NB4 (cell line): ENCODE measurements around the gene PPP1R3G.

Experiments used
- DNase-seq: peaks from one replicate; pipeline ENCODE4 v3.0.0; 2010; ENCODE audit warnings: low read depth
- H3K4me3 ChIP-seq: one replicate; pipeline ENCODE4 v1.5.1; 2011; ENCODE audit warnings: mild to moderate bottlenecking, low read depth, low read length, moderate library complexity
- MAX ChIP-seq: IDR thresholded peaks from 2 replicates; pipeline ENCODE4 v1.6.1; 2011; ENCODE audit warnings: low read depth, low read length
- MYC ChIP-seq: IDR thresholded peaks from 2 replicates; pipeline ENCODE4 v1.6.1; 2011; ENCODE audit warnings: low read depth, low read length
- POLR2A ChIP-seq: IDR thresholded peaks from 2 replicates; pipeline ENCODE4 v1.6.1; 2011; ENCODE audit warnings: mild to moderate bottlenecking; ENCODE audit not compliant: insufficient read length; ENCODE audit errors: extremely low read depth
- TF ChIP-seq, protein P1 (sequence below): IDR thresholded peaks from one replicate; pipeline ENCODE4 v1.5.1; 2012; ENCODE audit warnings: low read depth, low read length

The PPP1R3G gene

DNA sequence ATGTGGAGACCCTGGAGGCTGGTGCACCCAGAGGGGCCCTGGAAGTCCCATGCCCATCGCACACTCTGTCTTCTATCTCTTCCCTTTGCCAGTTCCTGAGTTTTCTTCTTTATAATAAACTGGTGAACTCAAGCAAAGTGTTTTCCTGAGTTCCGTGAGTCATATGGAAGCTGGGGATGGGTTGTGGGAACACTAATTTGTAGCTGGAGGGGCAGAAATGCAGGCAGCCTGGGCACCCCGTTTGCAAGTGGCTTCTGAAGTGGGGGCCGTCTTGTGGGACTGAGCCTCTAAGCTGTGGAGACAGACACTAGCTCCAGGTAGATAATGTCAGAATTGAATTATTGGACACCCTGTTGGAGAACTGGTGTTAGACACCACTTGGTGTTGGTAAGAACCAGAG is 3.2 kb upstream of the PPP1R3G start:
- DNase-seq, result no peak
- TF ChIP-seq MAX, result no peak
- no peak for TF ChIP-seq MYC
- TF ChIP-seq, protein P1, sequence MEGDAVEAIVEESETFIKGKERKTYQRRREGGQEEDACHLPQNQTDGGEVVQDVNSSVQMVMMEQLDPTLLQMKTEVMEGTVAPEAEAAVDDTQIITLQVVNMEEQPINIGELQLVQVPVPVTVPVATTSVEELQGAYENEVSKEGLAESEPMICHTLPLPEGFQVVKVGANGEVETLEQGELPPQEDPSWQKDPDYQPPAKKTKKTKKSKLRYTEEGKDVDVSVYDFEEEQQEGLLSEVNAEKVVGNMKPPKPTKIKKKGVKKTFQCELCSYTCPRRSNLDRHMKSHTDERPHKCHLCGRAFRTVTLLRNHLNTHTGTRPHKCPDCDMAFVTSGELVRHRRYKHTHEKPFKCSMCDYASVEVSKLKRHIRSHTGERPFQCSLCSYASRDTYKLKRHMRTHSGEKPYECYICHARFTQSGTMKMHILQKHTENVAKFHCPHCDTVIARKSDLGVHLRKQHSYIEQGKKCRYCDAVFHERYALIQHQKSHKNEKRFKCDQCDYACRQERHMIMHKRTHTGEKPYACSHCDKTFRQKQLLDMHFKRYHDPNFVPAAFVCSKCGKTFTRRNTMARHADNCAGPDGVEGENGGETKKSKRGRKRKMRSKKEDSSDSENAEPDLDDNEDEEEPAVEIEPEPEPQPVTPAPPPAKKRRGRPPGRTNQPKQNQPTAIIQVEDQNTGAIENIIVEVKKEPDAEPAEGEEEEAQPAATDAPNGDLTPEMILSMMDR, result no peak
- TF ChIP-seq POLR2A, result no peak
- H3K4me3 ChIP-seq, result no peak overlapping the region

DNA sequence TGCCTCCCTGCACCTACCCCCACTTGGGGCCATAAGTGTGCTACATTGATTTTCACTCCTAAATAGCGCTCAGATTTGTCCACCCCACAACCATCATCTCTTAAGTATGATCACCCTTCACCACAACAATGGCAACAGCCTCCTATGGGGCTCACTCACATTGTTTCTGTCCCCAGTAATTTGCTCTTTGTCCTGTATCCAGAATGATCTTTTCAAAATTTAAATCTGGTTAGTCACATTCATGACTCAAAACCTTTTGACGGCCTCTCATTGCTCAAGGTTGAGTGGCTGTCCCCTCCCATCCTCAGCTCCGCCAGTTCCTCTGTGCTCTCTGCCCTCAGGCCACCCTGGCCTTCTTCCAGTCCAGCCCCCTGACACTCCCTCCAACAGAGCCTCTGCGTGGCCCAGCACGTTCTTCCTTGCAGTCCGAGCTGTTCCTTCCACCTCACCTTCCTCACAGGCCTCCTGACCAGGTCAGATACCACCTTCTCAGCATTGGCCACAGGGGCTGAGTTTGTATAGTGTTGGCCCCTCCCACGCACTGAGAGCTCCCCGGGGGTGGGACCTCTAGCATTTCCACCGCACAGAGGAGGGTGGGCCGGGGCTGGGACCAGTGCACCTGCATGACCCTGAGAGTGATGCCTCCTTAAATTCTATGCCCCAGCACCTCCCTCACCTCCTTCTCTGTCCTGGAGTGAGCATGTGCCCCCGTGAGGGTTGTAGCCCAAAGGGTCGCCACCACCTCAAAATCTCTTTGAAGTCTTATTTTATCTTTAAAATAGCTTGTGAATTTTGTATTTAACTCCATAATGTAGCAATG is 2.4 kb upstream of the PPP1R3G start:
- peak; percentile 34 for DNase-seq
- no peak overlapping the region for H3K4me3 ChIP-seq
- no peak for TF ChIP-seq MYC
- no peak for TF ChIP-seq POLR2A
- TF ChIP-seq, protein P1, result no peak
- TF ChIP-seq MAX, result no peak

GRCh38 chr6:5083307-5083583 is 1.9 kb upstream of the PPP1R3G start:
- DNase-seq, result no peak
- no peak overlapping the region for H3K4me3 ChIP-seq
- TF ChIP-seq POLR2A, result no peak
- no peak for TF ChIP-seq MYC
- TF ChIP-seq MAX, result no peak
- TF ChIP-seq, protein P1, result no peak

DNA sequence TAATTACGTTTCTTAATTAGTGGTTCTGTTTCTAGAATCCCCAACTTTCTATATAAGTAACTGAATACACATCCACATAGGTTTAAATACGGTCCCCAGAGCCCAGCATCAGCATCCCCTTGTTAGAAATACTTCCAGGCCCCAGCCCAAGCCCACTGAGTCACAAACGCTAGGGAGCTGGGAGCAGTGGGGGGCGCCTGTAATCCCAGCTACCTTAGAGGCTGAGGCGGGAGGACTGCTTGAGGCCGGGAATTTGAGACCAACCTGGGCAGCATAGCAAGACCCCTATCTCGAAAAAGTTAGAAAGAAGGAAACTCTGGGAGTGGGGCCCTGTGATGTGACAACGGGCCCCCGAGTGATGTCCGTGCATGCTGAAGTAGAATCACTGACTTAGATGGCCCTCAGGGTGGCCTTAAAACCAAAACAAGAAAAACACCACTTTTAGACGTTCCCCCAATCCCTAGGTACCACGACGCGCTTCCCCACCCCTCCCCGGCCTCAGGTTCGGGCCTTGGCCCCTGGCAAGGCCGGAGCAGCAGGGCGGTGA is 1.3 kb upstream of the PPP1R3G start:
- TF ChIP-seq, protein P1, result no peak
- TF ChIP-seq POLR2A, result no peak
- no peak for TF ChIP-seq MAX
- TF ChIP-seq MYC, result no peak
- H3K4me3 ChIP-seq, result no peak overlapping the region
- DNase-seq, result no peak

DNA sequence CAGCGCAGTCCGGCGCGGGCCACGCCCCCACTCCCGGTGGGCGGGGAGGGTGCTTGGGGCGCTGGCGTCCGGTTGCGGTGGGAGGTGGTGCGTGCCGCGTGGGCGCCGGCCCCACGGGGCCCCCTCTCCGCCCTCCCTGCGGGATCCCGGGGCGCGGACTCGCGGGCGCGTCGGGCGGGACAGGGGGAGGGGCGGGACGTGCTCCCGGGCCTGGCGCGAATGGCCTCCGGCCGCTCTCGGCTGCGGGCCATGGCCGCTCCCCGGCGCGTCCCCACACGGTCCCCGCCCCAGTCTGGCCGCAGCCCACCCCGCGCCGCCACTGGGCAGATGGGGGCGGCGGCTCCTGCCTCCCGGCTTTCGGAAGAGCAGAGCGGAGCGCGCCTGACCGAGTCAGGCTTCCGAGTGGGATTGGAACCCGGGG is 771 bp upstream of the PPP1R3G start:
- H3K4me3 ChIP-seq, result peak overlapping the region; percentile 55
- DNase-seq, result no peak
- no peak for TF ChIP-seq POLR2A
- TF ChIP-seq MYC, result no peak
- no peak for TF ChIP-seq MAX
- TF ChIP-seq, protein P1, result no peak
